GM10248 (cell line): ENCODE data around the gene CD200R1.

Experiments
- CTCF ChIA-PET: fragments of 300-600 bp; sonication (Branson Sonifier 250); formaldehyde crosslinking; extraction: SDS; loops from one replicate; lab custom pipeline; 2021; ENCODE audit warnings: antibody characterized with exemption; lab: Yijun Ruan, JAX
- POLR2A ChIA-PET: fragments of 350-650 bp; sonication (Branson Sonifier 250); formaldehyde crosslinking; extraction: SDS; loops from one replicate; lab custom pipeline; 2020; ENCODE audit warnings: antibody characterized with exemption; lab: Yijun Ruan, JAX
- DNase-seq: peaks from one replicate; pipeline ENCODE4 v3.0.0; 2012; ENCODE audit errors: extremely low spot score
- TF ChIP-seq, protein P1 (sequence below): IDR thresholded peaks from 2 replicates; pipeline ENCODE4 v1.5.1; 2012; ENCODE audit warnings: mild to moderate bottlenecking, low read depth; ENCODE audit errors: extremely low read depth, missing control alignments, control extremely low read depth

Gene CD200R1

DNA sequence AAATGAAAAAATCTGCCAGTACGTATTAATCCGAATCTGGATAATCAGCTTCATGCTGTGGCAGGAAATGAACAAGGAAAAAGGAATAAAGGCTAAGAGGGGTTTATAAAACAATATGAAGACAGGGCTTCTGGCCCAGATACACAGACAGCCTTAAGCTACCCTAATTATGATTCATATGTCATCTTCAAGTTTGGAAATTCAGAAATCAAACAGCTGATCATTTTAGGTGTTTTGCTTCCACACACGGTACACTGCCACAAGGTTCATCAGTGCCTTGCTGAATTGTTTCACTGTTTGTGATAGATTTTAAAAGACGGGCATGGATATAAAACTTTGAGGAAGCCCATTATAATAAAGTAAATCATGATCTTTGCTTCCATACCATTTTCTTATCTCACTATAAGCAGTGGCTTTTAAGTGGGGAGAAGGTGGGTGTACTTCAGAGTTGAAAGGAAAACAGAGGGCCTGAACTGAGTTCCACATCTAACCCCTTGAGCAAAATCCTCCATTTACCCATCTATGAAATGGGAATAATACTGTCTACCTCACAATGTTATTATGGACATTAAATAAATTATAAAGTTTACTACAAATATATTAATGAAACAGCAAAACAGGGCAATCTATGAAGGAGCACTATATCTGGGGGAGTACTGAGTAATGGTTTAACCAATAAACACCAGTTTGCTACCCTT is 31.6 kb upstream of the CD200R1 start:
- CTCF ChIA-PET = interaction anchor here (0.9 to 1.2 kb wide), 3 partner anchors 10 to 364 kb away, joined by 3 read pairs; no protein-coding TSS in a partner anchor

GRCh38 chr3:113005611-113006010 is 30.7 kb upstream of the CD200R1 start:
- ChIA-PET CTCF (interaction anchor here (1.2 kb wide), 2 partner anchors 10 to 13 kb away, joined by 3 to 4 read pairs; no protein-coding TSS in a partner anchor), POLR2A (no interaction called here)
- no peak for DNase-seq
- TF ChIP-seq, protein P1, sequence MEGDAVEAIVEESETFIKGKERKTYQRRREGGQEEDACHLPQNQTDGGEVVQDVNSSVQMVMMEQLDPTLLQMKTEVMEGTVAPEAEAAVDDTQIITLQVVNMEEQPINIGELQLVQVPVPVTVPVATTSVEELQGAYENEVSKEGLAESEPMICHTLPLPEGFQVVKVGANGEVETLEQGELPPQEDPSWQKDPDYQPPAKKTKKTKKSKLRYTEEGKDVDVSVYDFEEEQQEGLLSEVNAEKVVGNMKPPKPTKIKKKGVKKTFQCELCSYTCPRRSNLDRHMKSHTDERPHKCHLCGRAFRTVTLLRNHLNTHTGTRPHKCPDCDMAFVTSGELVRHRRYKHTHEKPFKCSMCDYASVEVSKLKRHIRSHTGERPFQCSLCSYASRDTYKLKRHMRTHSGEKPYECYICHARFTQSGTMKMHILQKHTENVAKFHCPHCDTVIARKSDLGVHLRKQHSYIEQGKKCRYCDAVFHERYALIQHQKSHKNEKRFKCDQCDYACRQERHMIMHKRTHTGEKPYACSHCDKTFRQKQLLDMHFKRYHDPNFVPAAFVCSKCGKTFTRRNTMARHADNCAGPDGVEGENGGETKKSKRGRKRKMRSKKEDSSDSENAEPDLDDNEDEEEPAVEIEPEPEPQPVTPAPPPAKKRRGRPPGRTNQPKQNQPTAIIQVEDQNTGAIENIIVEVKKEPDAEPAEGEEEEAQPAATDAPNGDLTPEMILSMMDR = no peak

More for the DNA sequence above, 31.6 kb upstream of the CD200R1 start:
- POLR2A ChIA-PET = no interaction called here
- no peak for DNase-seq
- TF ChIP-seq, protein P1 = no peak

- no peak for DNase-seq
- CTCF ChIA-PET = interaction anchor here (1.3 to 2.7 kb wide), 4 partner anchors 11 to 36 kb away, joined by 3 to 13 read pairs (median 5); partner anchors contain the start of gene GTPBP8
- TF ChIP-seq, protein P1 = no peak
- POLR2A ChIA-PET = interaction anchor here (1.4 kb wide), 1 partner anchor 16 kb away, joined by 5 read pairs; a partner anchor contains a TSS
These were observed 27.8 kb upstream of the CD200R1 start for GRCh38 chr3:113002679-113003078.

DNA sequence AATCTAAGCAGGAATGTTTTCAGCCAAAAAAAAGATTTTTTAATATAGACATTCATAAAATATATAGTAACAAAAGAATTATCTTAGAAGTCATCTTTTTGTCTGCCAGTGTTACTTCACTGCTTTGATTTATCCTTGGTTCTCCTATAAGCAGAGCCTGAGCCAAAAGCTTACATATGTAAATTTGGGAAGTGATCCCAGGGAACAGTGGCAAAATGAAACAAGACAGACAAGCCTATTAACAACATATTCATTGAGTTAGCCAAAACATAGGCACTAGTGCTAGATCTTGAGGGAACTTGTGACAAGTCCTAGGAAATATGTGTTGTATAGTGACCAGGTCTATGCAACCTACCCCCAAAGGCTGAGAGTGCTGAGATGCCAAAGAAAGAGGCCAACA is 27.1 kb upstream of the CD200R1 start:
- no peak for DNase-seq
- TF ChIP-seq, protein P1 = no peak
- ChIA-PET CTCF (interaction anchor here (0.9 to 1.7 kb wide), 4 partner anchors 10 to 268 kb away, joined by 3 to 5 read pairs (median 3); no protein-coding TSS in a partner anchor), POLR2A (interaction anchor here (0.6 kb wide), 1 partner anchor 348 kb away, joined by 3 read pairs; no protein-coding TSS in a partner anchor)

DNA sequence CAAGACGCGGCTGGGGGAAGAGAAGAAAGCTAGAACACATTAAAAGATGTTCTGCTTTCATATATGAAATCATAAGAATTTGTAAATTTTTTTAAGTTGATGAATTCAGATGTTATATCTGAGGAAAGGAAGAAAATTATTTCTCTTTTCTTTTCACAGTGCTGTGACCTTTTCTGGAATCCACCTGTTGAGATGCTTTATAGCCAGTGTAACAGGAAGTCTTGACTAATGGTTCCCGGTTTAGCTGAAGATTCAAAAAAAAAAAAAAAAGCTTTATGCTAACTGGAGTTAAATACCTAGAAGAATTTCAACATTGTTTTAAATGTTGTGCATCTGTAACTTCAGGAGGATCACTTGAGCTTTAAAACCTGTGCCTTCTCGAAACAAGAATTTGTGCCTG is 25.8 kb upstream of the CD200R1 start:
- CTCF ChIA-PET = interaction anchor here (0.6 to 1.7 kb wide), 5 partner anchors 8 to 889 kb away, joined by 3 to 5 read pairs (median 4); partner anchors contain the start of gene GTPBP8
- DNase-seq = no peak
- POLR2A ChIA-PET = interaction anchor here (0.6 to 0.7 kb wide), 2 partner anchors 292 to 516 kb away, joined by 3 to 5 read pairs; no protein-coding TSS in a partner anchor
- TF ChIP-seq, protein P1 = no peak

DNA sequence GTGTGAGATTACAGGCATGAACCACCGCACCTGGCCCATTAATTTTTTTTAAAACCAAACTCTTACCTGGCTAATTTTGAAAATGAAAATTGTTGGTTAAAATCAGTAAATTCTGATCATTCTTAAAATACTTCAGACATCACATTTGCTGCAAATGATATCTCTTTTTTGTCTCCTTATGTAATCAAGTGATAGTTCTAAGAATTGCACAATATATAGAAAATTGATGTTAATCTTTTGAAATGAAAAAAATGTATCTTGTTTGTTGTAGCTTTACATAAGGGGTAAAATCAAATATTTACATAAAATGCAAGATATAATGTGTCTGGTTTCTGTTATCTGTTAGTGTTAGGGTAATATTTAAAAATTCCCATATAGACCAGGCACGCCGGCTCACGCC is 20.9 kb upstream of the CD200R1 start:
- ChIA-PET POLR2A (interaction anchor here (0.7 kb wide), 1 partner anchor 176 kb away, joined by 4 read pairs; no protein-coding TSS in a partner anchor), CTCF (interaction anchor here (1.4 to 1.6 kb wide), 2 partner anchors 10 to 14 kb away, joined by 3 to 6 read pairs; no protein-coding TSS in a partner anchor)
- no peak for DNase-seq
- TF ChIP-seq, protein P1 = no peak
